NCI-H524 (cell line): ENCODE measurements around the gene GSDME.

Source experiments
- DNase-seq, 2 experiments: peaks; one replicate each; lab custom pipeline; 2025; lab: John Stamatoyannopoulos, UW

Gene GSDME

DNA sequence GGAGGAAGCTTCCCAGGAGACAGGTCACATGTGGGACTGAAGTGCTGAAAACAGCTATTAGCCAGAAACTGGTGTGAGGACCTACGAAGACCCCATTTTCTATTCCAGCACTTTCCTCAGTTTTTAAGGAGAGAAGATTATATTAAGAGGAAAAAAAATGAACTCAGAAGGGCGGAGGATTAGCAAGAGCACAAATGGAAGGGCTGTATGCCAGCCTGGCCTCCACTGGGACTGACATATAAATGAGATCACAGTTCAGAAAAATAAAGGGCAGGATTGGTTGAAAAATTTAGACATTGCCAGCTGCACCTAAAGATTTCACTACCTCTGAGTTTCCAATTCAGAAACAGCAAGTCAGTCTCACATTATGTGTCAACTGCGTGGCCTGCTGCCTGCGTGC, 53.0 kb downstream of the GSDME start:
- DNase-seq = no peak

GRCh38 chr7:24703296-24703695, 54.0 kb downstream of the GSDME start:
- DNase-seq = no peak

DNA sequence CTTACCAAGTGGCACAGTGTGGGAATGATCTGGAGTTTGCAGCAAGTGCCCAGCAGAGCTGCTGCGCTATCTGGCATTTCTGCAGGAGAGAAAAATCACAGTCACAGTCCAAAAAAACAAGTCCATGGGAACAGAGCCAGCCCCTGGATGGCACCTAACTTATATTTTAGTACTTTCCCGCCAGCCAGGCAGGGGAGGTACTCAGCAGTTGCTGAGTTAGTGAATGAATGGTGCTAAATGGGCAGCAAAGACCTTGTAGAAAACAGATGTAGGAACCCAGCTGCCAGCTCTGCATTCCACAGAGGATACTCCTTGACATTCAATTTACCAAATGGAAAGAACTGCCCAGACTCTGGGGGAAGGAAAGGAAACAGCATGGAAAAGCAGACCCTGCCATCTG, 54.5 kb downstream of the GSDME start:
- no peak for DNase-seq

- peak in 1 of 2 experiments; percentile 43 for DNase-seq
Measured at GRCh38 chr7:24701261-24702235, 55.7 kb downstream of the GSDME start.

GRCh38 chr7:24700521-24701260, 56.6 kb downstream of the GSDME start:
- DNase-seq = no peak

GRCh38 chr7:24698531-24699266, 58.6 kb downstream of the GSDME start:
- no peak for DNase-seq

GRCh38 chr7:24697416-24697815, 59.8 kb downstream of the GSDME start:
- no peak for DNase-seq

- DNase-seq = no peak
Measured at GRCh38 chr7:24692592-24692991, 64.7 kb downstream of the GSDME start.

- no peak for DNase-seq
Measured at GRCh38 chr7:24690251-24690650, 67.0 kb downstream of the GSDME start.

DNA sequence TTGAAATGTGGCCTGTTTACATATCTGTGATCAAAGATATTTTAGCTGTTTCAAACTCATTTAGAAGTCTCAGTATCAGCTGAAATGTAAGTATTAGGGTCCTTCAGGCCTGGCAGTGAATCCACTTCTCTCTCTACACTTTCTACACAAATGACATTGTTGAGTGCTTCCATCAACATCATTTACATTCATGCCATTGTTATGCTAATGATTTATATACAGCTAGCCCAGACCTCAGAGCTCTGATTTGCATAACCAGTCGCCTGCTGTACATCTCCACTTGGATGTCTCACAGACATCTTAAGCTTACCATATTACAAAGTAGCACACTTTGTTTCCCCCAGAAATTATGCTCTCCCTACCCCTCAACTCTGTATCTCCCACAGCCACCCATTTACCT, 71.6 kb downstream of the GSDME start:
- DNase-seq = no peak

DNA sequence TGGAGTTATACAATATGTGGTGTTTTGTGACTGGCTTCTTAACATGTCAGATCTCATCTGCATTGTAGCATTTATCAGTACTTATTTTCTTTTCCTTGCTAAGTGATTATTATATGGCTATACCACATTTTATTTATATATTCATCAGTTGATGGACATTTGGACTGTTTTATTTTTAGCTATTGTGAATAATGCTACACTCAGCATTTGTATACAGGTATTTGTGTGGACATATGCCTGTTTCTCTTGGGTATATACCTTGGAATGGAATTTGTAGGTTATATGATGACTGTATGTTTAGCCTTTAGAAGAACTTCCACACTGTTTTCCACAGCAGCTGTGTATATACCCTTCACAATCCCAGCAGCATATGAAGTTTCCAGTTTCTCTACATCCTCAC, 86.5 kb downstream of the GSDME start:
- DNase-seq = no peak

GRCh38 chr7:24669971-24670591, 87.2 kb downstream of the GSDME start:
- DNase-seq = no peak

DNA sequence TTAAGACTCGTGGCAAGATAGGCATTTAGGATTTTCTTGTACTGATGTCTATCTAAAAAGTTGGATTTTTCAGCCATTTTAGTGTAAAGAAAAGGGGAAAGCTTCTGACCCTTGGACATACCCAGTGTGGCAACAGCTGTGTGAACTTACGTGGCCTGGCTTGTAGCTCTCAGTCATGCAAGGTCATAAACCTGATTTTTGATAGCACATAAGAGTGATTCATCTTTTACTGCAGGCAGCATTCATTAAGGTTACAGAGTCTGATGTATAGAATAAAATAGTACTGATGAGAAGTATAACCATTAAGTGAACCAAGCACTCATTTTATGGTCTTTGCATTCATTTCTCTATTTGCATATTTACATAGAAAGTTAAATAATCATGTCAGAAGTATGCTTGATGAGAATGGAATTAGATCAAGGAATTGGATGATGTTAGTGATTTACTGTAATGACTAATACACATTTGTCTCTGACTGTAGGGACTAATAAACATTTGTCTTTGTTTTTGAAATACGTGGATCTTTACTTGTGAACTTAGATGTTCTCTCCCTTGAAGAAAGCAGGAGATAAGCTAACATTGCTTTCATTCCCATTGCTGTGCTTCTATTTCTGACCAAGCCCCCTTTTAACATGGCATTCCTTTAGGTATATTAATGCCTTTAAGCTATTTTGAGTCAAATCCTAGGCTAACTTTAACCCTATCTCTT, 88.2 kb downstream of the GSDME start:
- no peak for DNase-seq

- peak; percentile 9 to 43 for DNase-seq
Measured at GRCh38 chr7:24665564-24666294, 91.5 kb downstream of the GSDME start.

- DNase-seq = no peak
Measured at GRCh38 chr7:24660546-24660945, 96.7 kb downstream of the GSDME start.

- DNase-seq = no peak
Measured at GRCh38 chr7:24659505-24659904, 97.8 kb downstream of the GSDME start.

- DNase-seq = no peak
Measured at GRCh38 chr7:24657980-24658379, 99.3 kb downstream of the GSDME start.

DNA sequence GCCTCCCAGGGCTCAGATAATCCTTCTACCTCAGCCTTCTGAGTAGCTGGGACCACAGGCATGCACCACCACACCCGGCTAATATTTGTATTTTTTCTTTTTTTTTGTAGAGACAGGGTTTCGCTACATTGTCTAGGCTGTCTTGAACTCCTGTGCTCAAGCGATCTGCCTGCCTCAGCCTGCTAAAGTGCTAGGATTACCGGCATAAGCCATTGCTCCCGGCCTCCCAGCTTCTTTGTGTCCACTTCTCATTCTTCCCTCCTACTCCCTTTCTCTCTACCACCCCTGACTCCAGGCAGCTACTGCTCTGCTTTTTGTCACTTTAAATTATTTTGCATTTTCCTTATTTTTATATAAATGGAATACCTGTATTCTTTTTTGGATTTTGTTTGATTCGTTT, 100.7 kb downstream of the GSDME start:
- DNase-seq = no peak

DNA sequence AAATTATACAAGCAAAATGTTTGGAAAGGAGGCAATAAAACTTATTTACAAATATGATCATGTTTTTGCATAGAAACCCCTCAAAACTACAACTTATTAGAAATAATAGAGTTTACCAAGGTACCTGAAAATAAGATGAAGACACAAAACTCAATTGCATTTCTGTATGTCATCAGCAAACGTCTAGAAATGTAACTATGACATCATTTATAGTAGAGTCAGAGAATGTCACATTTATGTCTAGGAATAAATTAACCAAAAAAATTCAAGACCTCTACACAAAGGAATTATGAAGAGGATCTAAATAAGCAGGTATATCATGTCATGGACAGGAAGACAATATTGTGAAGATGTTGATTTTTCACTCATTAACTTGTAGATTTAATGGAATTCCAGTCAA, 103.0 kb downstream of the GSDME start:
- no peak for DNase-seq

DNA sequence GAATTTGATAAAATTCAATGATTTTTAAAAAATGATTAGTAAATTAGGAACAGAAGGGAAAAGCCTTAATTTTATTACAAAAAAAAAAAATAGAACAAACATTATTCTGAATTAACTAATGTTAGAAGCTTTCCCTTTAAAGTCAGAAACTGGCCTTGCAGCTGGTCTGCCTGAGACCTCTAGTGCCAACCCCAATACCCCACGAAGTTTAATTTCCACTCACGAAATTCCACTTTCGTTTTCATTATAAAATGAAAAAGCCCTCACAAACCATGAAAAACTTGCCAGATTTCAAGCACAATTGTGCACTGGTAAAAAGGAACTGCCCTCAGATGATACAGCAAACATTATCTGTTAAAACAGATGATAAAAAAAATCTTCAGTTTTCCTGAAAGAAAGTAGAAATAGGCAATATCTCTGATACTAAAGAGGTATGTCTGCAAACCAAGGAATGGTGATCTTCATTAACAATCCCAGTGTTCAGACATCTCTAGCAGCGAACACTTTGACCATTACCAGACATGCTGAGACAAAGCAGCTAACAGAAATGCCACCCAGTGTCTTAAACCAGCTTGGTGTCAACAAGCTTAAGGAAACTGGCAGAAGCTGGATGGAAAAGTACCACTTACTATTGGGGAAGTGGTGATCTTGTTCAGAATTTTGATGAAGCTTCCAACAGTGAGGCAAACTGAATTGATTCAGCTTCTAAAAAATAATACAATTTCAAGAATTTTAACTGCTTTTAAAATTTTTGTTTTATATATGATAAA, 103.8 kb downstream of the GSDME start:
- no peak for DNase-seq
